Measurements from ENCODE around the gene C11orf97. TPM values are rescaled to one million over a fixed set of nuclear protein-coding genes. Genes with fewer than 3 reads are reported as not detected.

Gene C11orf97
- total RNA-seq, 1 experiment from 2014 or later = not detected

DNA sequence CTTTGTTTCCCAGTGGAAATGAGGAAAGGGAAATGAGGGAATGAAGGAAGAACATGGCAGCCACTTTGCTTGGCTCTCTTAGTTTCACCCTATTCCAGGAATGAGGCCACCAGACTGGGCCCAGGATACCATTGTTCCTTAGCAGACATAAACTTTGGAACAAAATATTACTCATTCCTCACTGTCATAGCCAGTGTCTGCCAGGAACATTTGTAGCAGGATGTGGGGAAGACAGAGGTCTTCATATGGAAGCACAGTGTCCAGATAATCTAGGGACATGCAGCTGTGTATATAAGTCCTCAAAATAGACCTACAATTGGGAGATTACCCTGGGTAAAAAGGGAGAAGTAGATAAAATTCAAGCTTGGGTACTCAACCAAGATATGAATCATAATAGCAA lies 16.3 kb downstream of the C11orf97 start:
- Histone ChIP-seq H3K27me3 (ENCODE audit: insufficient read depth, low read length) (no peaks in the 10 kb centered on the region), H2AFZ (ENCODE audit: low read depth, low read length, poor library complexity, severe bottlenecking) (no peak overlapping the region), H4K20me1 (ENCODE audit: insufficient read depth) (no peaks in the 10 kb centered on the region), H3K4me3 (replicated peaks in 1 of 2; ENCODE audit: low read depth in 1 of 2, low read length in 2 of 2) (no peak overlapping the region), H3K9ac (ENCODE audit: low read length) (no peak overlapping the region), H3K36me3 (ENCODE audit: control insufficient read depth in 1 of 2, insufficient read depth in 2 of 2, low read length in 2 of 2) (no peaks in the 10 kb centered on the region), H3K9me3 (ENCODE audit: control insufficient read depth in 1 of 2, insufficient read depth in 1 of 2, low read depth in 1 of 2, low read length in 2 of 2) (no peaks in the 10 kb centered on the region), H3K9me2 (ENCODE audit: insufficient read depth) (no peaks in the 10 kb centered on the region), H3K4me1 (ENCODE audit: control insufficient read depth in 1 of 2, insufficient read depth in 2 of 2, low read length in 2 of 2) (no peaks in the 10 kb centered on the region), H3K27ac (ENCODE audit: low read depth, low read length) (no peak overlapping the region), H3K79me2 (ENCODE audit: insufficient read depth, low read length) (no peaks in the 10 kb centered on the region), H3K4me2 (ENCODE audit: low read length) (no peak overlapping the region)
- CTCF ChIA-PET = no interaction called here
- no peak for TF ChIP-seq EGR1 (IDR thresholded peaks at IDR 0.05; ENCODE audit: low read depth)
- TF ChIP-seq POLR2A (IDR thresholded peaks at IDR 0.05; ENCODE audit: borderline replicate concordance, extremely low read depth, insufficient read depth, insufficient read length) = no peak
- TF ChIP-seq, protein P1, sequence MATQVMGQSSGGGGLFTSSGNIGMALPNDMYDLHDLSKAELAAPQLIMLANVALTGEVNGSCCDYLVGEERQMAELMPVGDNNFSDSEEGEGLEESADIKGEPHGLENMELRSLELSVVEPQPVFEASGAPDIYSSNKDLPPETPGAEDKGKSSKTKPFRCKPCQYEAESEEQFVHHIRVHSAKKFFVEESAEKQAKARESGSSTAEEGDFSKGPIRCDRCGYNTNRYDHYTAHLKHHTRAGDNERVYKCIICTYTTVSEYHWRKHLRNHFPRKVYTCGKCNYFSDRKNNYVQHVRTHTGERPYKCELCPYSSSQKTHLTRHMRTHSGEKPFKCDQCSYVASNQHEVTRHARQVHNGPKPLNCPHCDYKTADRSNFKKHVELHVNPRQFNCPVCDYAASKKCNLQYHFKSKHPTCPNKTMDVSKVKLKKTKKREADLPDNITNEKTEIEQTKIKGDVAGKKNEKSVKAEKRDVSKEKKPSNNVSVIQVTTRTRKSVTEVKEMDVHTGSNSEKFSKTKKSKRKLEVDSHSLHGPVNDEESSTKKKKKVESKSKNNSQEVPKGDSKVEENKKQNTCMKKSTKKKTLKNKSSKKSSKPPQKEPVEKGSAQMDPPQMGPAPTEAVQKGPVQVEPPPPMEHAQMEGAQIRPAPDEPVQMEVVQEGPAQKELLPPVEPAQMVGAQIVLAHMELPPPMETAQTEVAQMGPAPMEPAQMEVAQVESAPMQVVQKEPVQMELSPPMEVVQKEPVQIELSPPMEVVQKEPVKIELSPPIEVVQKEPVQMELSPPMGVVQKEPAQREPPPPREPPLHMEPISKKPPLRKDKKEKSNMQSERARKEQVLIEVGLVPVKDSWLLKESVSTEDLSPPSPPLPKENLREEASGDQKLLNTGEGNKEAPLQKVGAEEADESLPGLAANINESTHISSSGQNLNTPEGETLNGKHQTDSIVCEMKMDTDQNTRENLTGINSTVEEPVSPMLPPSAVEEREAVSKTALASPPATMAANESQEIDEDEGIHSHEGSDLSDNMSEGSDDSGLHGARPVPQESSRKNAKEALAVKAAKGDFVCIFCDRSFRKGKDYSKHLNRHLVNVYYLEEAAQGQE (IDR thresholded peaks at IDR 0.05; ENCODE audit: low read depth) = no peak
- no peak for TF ChIP-seq FOSL1 (IDR thresholded peaks at IDR 0.05; ENCODE audit: low read depth)
- TF ChIP-seq, protein P2, sequence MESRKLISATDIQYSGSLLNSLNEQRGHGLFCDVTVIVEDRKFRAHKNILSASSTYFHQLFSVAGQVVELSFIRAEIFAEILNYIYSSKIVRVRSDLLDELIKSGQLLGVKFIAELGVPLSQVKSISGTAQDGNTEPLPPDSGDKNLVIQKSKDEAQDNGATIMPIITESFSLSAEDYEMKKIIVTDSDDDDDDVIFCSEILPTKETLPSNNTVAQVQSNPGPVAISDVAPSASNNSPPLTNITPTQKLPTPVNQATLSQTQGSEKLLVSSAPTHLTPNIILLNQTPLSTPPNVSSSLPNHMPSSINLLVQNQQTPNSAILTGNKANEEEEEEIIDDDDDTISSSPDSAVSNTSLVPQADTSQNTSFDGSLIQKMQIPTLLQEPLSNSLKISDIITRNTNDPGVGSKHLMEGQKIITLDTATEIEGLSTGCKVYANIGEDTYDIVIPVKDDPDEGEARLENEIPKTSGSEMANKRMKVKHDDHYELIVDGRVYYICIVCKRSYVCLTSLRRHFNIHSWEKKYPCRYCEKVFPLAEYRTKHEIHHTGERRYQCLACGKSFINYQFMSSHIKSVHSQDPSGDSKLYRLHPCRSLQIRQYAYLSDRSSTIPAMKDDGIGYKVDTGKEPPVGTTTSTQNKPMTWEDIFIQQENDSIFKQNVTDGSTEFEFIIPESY (IDR thresholded peaks at IDR 0.05; ENCODE audit: extremely low read depth, insufficient replicate concordance, low read length) = no peak
- TF ChIP-seq ZFX (IDR thresholded peaks at IDR 0.05) = no peak
- TF ChIP-seq JUND (IDR thresholded peaks at IDR 0.05) = no peak
- no peak for TF ChIP-seq SRF (IDR thresholded peaks at IDR 0.05; ENCODE audit: low read depth)
- no peak for TF ChIP-seq TCF7L2 (IDR thresholded peaks at IDR 0.05; ENCODE audit: borderline replicate concordance, extremely low read depth, insufficient read depth, insufficient read length)
- TF ChIP-seq ELF1 (IDR thresholded peaks at IDR 0.05; ENCODE audit: borderline replicate concordance, low read depth) = no peak
- no peak for TF ChIP-seq ZNF274 (IDR thresholded peaks at IDR 0.05; ENCODE audit: low read depth, low read length)
- no peak for TF ChIP-seq CBX3 (IDR thresholded peaks at IDR 0.05; ENCODE audit: low read depth)
- TF ChIP-seq CEBPB (IDR thresholded peaks at IDR 0.05; ENCODE audit: low read depth) = no peak
- TF ChIP-seq CTCF (IDR thresholded peaks at IDR 0.05 in 2 of 3, conservative IDR thresholded peaks at IDR 0.05 in 1 of 3; ENCODE audit: borderline replicate concordance in 1 of 3, insufficient read depth in 1 of 3, low read depth in 2 of 3, low read length in 2 of 3) = no peak
- ATAC-seq (no peak), DNase-seq (ENCODE audit: low read depth, low spot score) (no peak)
- intact Hi-C loops (cut with micrococcal nuclease) = no loop called here
- POLR2A ChIA-PET = interaction anchor here (1.3 kb wide), 1 partner anchor 15 kb away, joined by 3 read pairs; the partner anchor contains the start of gene FUT4
- RAD21 ChIA-PET (ENCODE audit: low non-redundant PET in 1 of 2, low total read pairs in 2 of 2, uncharacterized antibody in 2 of 2, unreplicated experiment in 2 of 2) = no interaction called here
- BruUV-seq (replicated peaks) = no TSS peak

All from HCT116 (cell line).